B cell (primary cell): ENCODE results near the gene JMJD4. TPM values are rescaled to one million over a fixed set of nuclear protein-coding genes. Genes with fewer than 3 reads are reported as not detected.

ENCODE experiments used
- ATAC-seq: fragments of 200-7000 bp; cut with Tn5 transposase; one replicate; pipeline ENCODE4 v1.10.0; 2021; ENCODE audit warnings: low read depth, mild to moderate bottlenecking, moderate number of reproducible peaks, moderate library complexity
- CTCF ChIA-PET: fragments of 350-600 bp; sonication (Branson Sonifier 250); formaldehyde crosslinking; loops from one replicate; lab custom pipeline; 2021; ENCODE audit warnings: antibody characterized with exemption, inconsistent platforms; lab: Charles Lee
- POLR2A ChIA-PET: fragments of 350-600 bp; sonication (Branson Sonifier 250); formaldehyde crosslinking; loops from one replicate; lab custom pipeline; 2021; ENCODE audit warnings: antibody characterized with exemption; lab: Charles Lee
- DNase-seq: peaks from one replicate; pipeline ENCODE4 v3.0.0; 2013
- H2AFZ ChIP-seq: 2 replicates; pipeline ENCODE4 v1.6.1; 2012; ENCODE audit warnings: mild to moderate bottlenecking, low read depth, low read length; ENCODE audit not compliant: insufficient read depth, poor library complexity, severe bottlenecking
- H3K27ac ChIP-seq, 2 donors: 1 replicate in 1 of 2; 2 replicates in 1 of 2; pipeline ENCODE4 v1.5.1; 2012 to 2013; ENCODE audit warnings: low read length in 2 of 2, mild to moderate bottlenecking in 2 of 2, moderate library complexity in 1 of 2
- H3K27me3 ChIP-seq, 4 experiments: fragments of 200-600 bp in 1 of 4; sonication (generic) in 1 of 4; replicated peaks in 1 of 4; 1 replicate in 2 of 4; 2 replicates in 2 of 4; pipeline versions ENCODE4 v1.6.1 to v1.7.0; 2013 to 2016; ENCODE audit warnings: low read length in 3 of 4, mild to moderate bottlenecking in 2 of 4, mixed read lengths in 1 of 4, moderate library complexity in 1 of 4; ENCODE audit not compliant: insufficient read depth in 4 of 4, control insufficient read depth in 3 of 4; ENCODE audit errors: control extremely low read depth in 1 of 4
- H3K36me3 ChIP-seq, 2 experiments: replicated peaks in 1 of 2; 1 replicate in 1 of 2; 2 replicates in 1 of 2; pipeline versions ENCODE4 v1.6.1 to v1.7.1; 2013; ENCODE audit warnings: low read length in 1 of 2; ENCODE audit not compliant: insufficient read depth in 2 of 2, control insufficient read depth in 1 of 2; ENCODE audit errors: control extremely low read depth in 1 of 2, extremely low read depth in 1 of 2
- H3K4me1 ChIP-seq, 2 donors: fragments of 200-600 bp in 1 of 2; sonication (generic) in 1 of 2; 1 replicate in 1 of 2; 2 replicates in 1 of 2; pipeline versions ENCODE4 v1.5.1 to v1.6.1; 2013 to 2017; ENCODE audit warnings: low read length in 2 of 2; ENCODE audit not compliant: control insufficient read depth in 2 of 2, insufficient read depth in 2 of 2
- H3K4me2 ChIP-seq: replicated peaks from 2 replicates; pipeline ENCODE3; 2012; ENCODE audit warnings: mild to moderate bottlenecking, low read depth, low read length; ENCODE audit not compliant: poor library complexity, severe bottlenecking
- H3K4me3 ChIP-seq, 5 experiments: fragments of 200-600 bp in 1 of 5; sonication (generic) in 1 of 5; 1 replicate in 3 of 5; 2 replicates in 2 of 5; pipeline versions ENCODE4 v1.5.1 to v1.7.0; 2011 to 2016; ENCODE audit warnings: low read length in 4 of 5, mild to moderate bottlenecking in 4 of 5, low read depth in 2 of 5, control low read depth in 1 of 5, moderate library complexity in 1 of 5; ENCODE audit not compliant: insufficient read depth in 1 of 5; ENCODE audit errors: control extremely low read depth in 1 of 5, extremely low read depth in 1 of 5
- H3K79me2 ChIP-seq: fragments of 200-600 bp; sonication (generic); one replicate; pipeline ENCODE4 v1.6.0; 2016; ENCODE audit warnings: low read length; ENCODE audit not compliant: control insufficient read depth, insufficient read depth
- H3K9ac ChIP-seq: fragments of 200-600 bp; sonication (generic); 2 replicates; pipeline ENCODE4 v1.6.1; 2017; ENCODE audit warnings: mild to moderate bottlenecking, low read length, moderate library complexity
- H3K9me3 ChIP-seq, 3 donors: one replicate each; pipeline versions ENCODE4 v1.6.1 to v1.7.1; 2013; ENCODE audit warnings: low read length in 2 of 3; ENCODE audit not compliant: control insufficient read depth in 2 of 3, insufficient read depth in 1 of 3; ENCODE audit errors: control extremely low read depth in 1 of 3
- H4K20me1 ChIP-seq: 2 replicates; pipeline ENCODE4 v1.6.0; 2012; ENCODE audit warnings: mild to moderate bottlenecking, low read length; ENCODE audit not compliant: insufficient read depth, control insufficient read depth, poor library complexity, severe bottlenecking
- H3K27ac Mint-ChIP-seq: one replicate; pipeline ENCODE4 v1.8.0; 2021; ENCODE audit warnings: mixed read lengths
- H3K27me3 Mint-ChIP-seq: one replicate; pipeline ENCODE4 v1.8.0; 2021; ENCODE audit warnings: mixed read lengths
- H3K4me1 Mint-ChIP-seq: one replicate; pipeline ENCODE4 v1.8.0; 2021; ENCODE audit warnings: mixed read lengths
- H3K4me3 Mint-ChIP-seq: one replicate; pipeline ENCODE4 v1.8.0; 2021; ENCODE audit warnings: mixed read lengths
- H3K9me3 Mint-ChIP-seq: one replicate; pipeline ENCODE4 v1.8.0; 2022; ENCODE audit warnings: mixed read lengths; ENCODE audit not compliant: insufficient read depth
- CTCF ChIP-seq: fragments of 200-600 bp; IDR thresholded peaks from one replicate; pipeline ENCODE4 v1.8.0; 2022; ENCODE audit warnings: antibody characterized with exemption, mild to moderate bottlenecking
- EZH2 ChIP-seq: IDR thresholded peaks from 2 replicates; pipeline ENCODE4 v1.6.1; 2012; ENCODE audit warnings: borderline replicate concordance, low read depth, mild to moderate bottlenecking, moderate library complexity, low read length; ENCODE audit not compliant: insufficient read depth, poor library complexity, severe bottlenecking
- WGBS: methylation state at CpG from one replicate; pipeline ENCODE4 v1.1.5; 2013; ENCODE audit warnings: missing lambda C conversion rate; ENCODE audit not compliant: insufficient coverage; 5-methylcytosine and 5-hydroxymethylcytosine counted together
- intact Hi-C: fragments of 100-400 bp; cut with micrococcal nuclease; formaldehyde crosslinking; loops from one replicate; pipeline ENCODE4 v1.10.0; 2022
- polyA plus RNA-seq: library from polyadenylated mRNA; depleted of rRNA; stranded (reverse); fragments of >200 nt; gene quantifications from 2 replicates; pipeline ENCODE4 v1.2.3, GENCODE V29; 2012
- total RNA-seq, 2 donors: library from RNA; stranded (reverse); fragments of 120-200 nt in 1 of 2; gene quantifications; 1 replicate in 1 of 2; 2 replicates in 1 of 2; pipeline versions ENCODE4 v1.2.3 to v1.2.4, GENCODE V29; 2013 to 2022

The JMJD4 gene
- total and polyA plus RNA-seq, 2 donors (not counting 1 experiment from before 2014, with no cell fraction given) = 29.9 to 30.6 TPM

GRCh38 chr1:227732586-227733308, 2.4 kb downstream of the JMJD4 start:
- POLR2A ChIA-PET = no interaction called here
- peaks cover 40% of the 10 kb centered on the region for H3K79me2 ChIP-seq

More at GRCh38 chr1:227732586-227733308, 2.4 kb downstream of the JMJD4 start:
- peaks cover 44% of the 10 kb centered on the region for H3K4me1 Mint-ChIP-seq
- no peak for ATAC-seq
- H3K9me3 Mint-ChIP-seq = no peaks in the 10 kb centered on the region
- intact Hi-C loops = no loop called here
- Histone ChIP-seq H3K4me1 (peaks cover 21 to 37% of the 10 kb centered on the region in 2 donors), H3K4me2 (no peak overlapping the region), H3K9ac (no peak overlapping the region), H2AFZ (no peak overlapping the region), H3K4me3 (no peak overlapping the region), H3K27ac (no peak overlapping the region), H4K20me1 (no peaks in the 10 kb centered on the region), H3K36me3 (peaks cover 0 to 4% of the 10 kb centered on the region in 2 experiments), H3K27me3 (no peaks in the 10 kb centered on the region), H3K9me3 (peaks cover 0 to 3% (median 0%) of the 10 kb centered on the region in 3 donors)
- H3K27me3 Mint-ChIP-seq = no peaks in the 10 kb centered on the region
- peak overlapping the region; percentile 72 for H3K4me3 Mint-ChIP-seq
- CTCF ChIA-PET = no interaction called here
- TF ChIP-seq CTCF = no peak
- no peak for TF ChIP-seq EZH2
- DNase-seq = no peak
- WGBS = 93% methylated on average over 18 of the region's 18 CpGs
- peak overlapping the region; percentile 15 for H3K27ac Mint-ChIP-seq
